Esophagus squamous epithelium (tissue), 5 donors: Measurements from ENCODE around the gene NUP133. TPM values are rescaled to one million over a fixed set of nuclear protein-coding genes. Genes with fewer than 3 reads are reported as not detected.

Source experiments
- DNase-seq: peaks from one replicate; lab custom pipeline; 2025; lab: John Stamatoyannopoulos, UW
- H3K27ac ChIP-seq, 4 donors: fragments of 200-600 bp; sonication (generic); one replicate each; pipeline ENCODE4 v1.5.1; 2016 to 2019; ENCODE audit warnings: mild to moderate bottlenecking in 1 of 4
- H3K27me3 ChIP-seq, 4 donors: fragments of 200-600 bp; sonication (generic); 1 replicate in 3 of 4; 2 replicates in 1 of 4; pipeline versions ENCODE4 v1.5.1 to v1.6.0; 2017 to 2021; ENCODE audit warnings: antibody characterized with exemption in 1 of 4
- H3K36me3 ChIP-seq, 3 donors: fragments of 200-600 bp; sonication (generic); one replicate each; pipeline ENCODE4 v1.5.1; 2016 to 2019
- H3K4me1 ChIP-seq, 3 donors: fragments of 200-600 bp; sonication (generic); one replicate each; pipeline ENCODE4 v1.5.1; 2017 to 2019
- H3K4me3 ChIP-seq, 4 donors: fragments of 200-600 bp; sonication (generic); 1 replicate in 3 of 4; 2 replicates in 1 of 4; pipeline ENCODE4 v1.5.1; 2016 to 2019; ENCODE audit warnings: mild to moderate bottlenecking in 2 of 4, moderate library complexity in 1 of 4
- H3K9me3 ChIP-seq, 3 donors: fragments of 200-600 bp; sonication (generic); one replicate each; pipeline ENCODE4 v1.5.1; 2016 to 2019
- CTCF ChIP-seq, 6 experiments: fragments of 450-650 bp in 4 of 6; fragments of 200-600 bp in 2 of 6; sonication (generic) in 2 of 6; IDR thresholded peaks; one replicate each; pipeline ENCODE4 v1.5.1; 2016 to 2019; ENCODE audit warnings: antibody characterized with exemption in 6 of 6, mild to moderate bottlenecking in 4 of 6, moderate library complexity in 4 of 6
- POLR2A ChIP-seq, 4 donors: fragments of 450-650 bp; IDR thresholded peaks; one replicate each; pipeline ENCODE4 v1.6.1; 2017; ENCODE audit warnings: antibody characterized with exemption in 4 of 4, mild to moderate bottlenecking in 4 of 4, moderate library complexity in 3 of 4
- WGBS, 2 donors: methylation state at CpG; one replicate each; pipeline ENCODE4 v1.1.5; 2018; 5-methylcytosine and 5-hydroxymethylcytosine counted together
- intact Hi-C: fragments of 100-400 bp; cut with DNase I; formaldehyde crosslinking; loops from one replicate; pipeline ENCODE4 v1.15.0; 2022
- total RNA-seq, 4 donors: library from RNA; depleted of rRNA; stranded (reverse); fragments of >200 nt; gene quantifications; one replicate each; pipeline ENCODE4 v1.1.0, GENCODE V29; 2016
- donor health status: DM: yes; HTN: yes; CAD: no.

The NUP133 gene
- total RNA-seq, 4 donors from 2014 or later: 11.1 to 29.3 (median 22.0) TPM

- TF ChIP-seq POLR2A (IDR thresholded peaks at IDR 0.05) (no peak), CTCF (IDR thresholded peaks at IDR 0.05) (no peak)
- Histone ChIP-seq H3K27me3 (no peaks in the 10 kb centered on the region), H3K4me1 (no peaks in the 10 kb centered on the region), H3K27ac (no peak overlapping the region), H3K36me3 (peaks cover 4 to 100% (median 51%) of the 10 kb centered on the region in 3 donors), H3K9me3 (no peaks in the 10 kb centered on the region), H3K4me3 (no peak overlapping the region)
- intact Hi-C loops: no loop called here
- DNase-seq: no peak
- WGBS, 2 donors: 82 to 95% methylated on average over 1 of the region's 1 CpG
Observed at GRCh38 chr1:229487181-229487580, 21.0 kb downstream of the NUP133 start.

- no peaks in the 10 kb centered on the region for H3K9me3 ChIP-seq
- no peaks in the 10 kb centered on the region for H3K4me1 ChIP-seq
- H3K27ac ChIP-seq: no peak overlapping the region
- TF ChIP-seq POLR2A (IDR thresholded peaks at IDR 0.05) (no peak), CTCF (IDR thresholded peaks at IDR 0.05) (no peak)
- no peaks in the 10 kb centered on the region for H3K27me3 ChIP-seq
- WGBS, 2 donors: 75 to 89% methylated on average over 1 of the region's 1 CpG
- no peak for DNase-seq
- peaks cover 4 to 100% (median 55%) of the 10 kb centered on the region in 3 donors for H3K36me3 ChIP-seq
- no peak overlapping the region for H3K4me3 ChIP-seq
- intact Hi-C loops: no loop called here
Observed at GRCh38 chr1:229485318-229485717, 22.8 kb downstream of the NUP133 start.

- Histone ChIP-seq H3K4me1 (no peaks in the 10 kb centered on the region), H3K4me3 (no peak overlapping the region), H3K9me3 (no peaks in the 10 kb centered on the region), H3K27ac (no peak overlapping the region), H3K36me3 (peaks cover 4 to 98% (median 42%) of the 10 kb centered on the region in 3 donors), H3K27me3 (no peaks in the 10 kb centered on the region)
- WGBS, 2 donors: 93 to 97% methylated on average over 4 of the region's 5 CpGs
- intact Hi-C loops: loop anchor here (5.0 kb wide), 1 partner anchor 220 kb away; no protein-coding TSS in a partner anchor
- TF ChIP-seq CTCF (IDR thresholded peaks at IDR 0.05) (no peak), POLR2A (IDR thresholded peaks at IDR 0.05) (no peak)
- no peak for DNase-seq
Observed at GRCh38 chr1:229482511-229482910, 25.6 kb downstream of the NUP133 start.

- H3K27ac ChIP-seq: no peak overlapping the region
- H3K4me1 ChIP-seq: no peaks in the 10 kb centered on the region
- TF ChIP-seq POLR2A (IDR thresholded peaks at IDR 0.05): no peak
- TF ChIP-seq CTCF (IDR thresholded peaks at IDR 0.05): no peak
- DNase-seq: no peak
- 92 to 96% methylated on average over 7 of the region's 7 CpGs for WGBS, 2 donors
- intact Hi-C loops: loop anchor here (5.0 kb wide), 1 partner anchor 218 kb away; no protein-coding TSS in a partner anchor
- no peak overlapping the region for H3K4me3 ChIP-seq
- peaks cover 0 to 98% (median 38%) of the 10 kb centered on the region in 3 donors for H3K36me3 ChIP-seq
- no peaks in the 10 kb centered on the region for H3K27me3 ChIP-seq
- H3K9me3 ChIP-seq: no peaks in the 10 kb centered on the region
Observed at GRCh38 chr1:229480495-229480894, 27.6 kb downstream of the NUP133 start.

GRCh38 chr1:229479660-229480399, 28.3 kb downstream of the NUP133 start:
- intact Hi-C loops: loop anchor here (5.0 kb wide), 1 partner anchor 218 kb away; no protein-coding TSS in a partner anchor
- Histone ChIP-seq H3K36me3 (peaks cover 0 to 98% (median 40%) of the 10 kb centered on the region in 3 donors), H3K4me1 (no peaks in the 10 kb centered on the region), H3K4me3 (no peak overlapping the region), H3K27me3 (no peaks in the 10 kb centered on the region), H3K9me3 (no peaks in the 10 kb centered on the region), H3K27ac (no peak overlapping the region)
- WGBS, 2 donors: 68 to 76% methylated on average over 10 of the region's 10 CpGs
- no peak for DNase-seq
- no peak for TF ChIP-seq CTCF (IDR thresholded peaks at IDR 0.05)
- no peak for TF ChIP-seq POLR2A (IDR thresholded peaks at IDR 0.05)
